Fibroblast of pulmonary artery (primary cell): ENCODE measurements around the gene AGFG1.

Source experiments
- DNase-seq: peaks from one replicate; pipeline ENCODE4 v3.0.0-alpha.2; 2010; ENCODE audit warnings: low read depth
- H3K4me3 ChIP-seq: replicated peaks from 2 replicates; pipeline ENCODE4 v1.5.1; 2011; ENCODE audit warnings: low read depth, mild to moderate bottlenecking, control low read depth, low read length, moderate library complexity
- CTCF ChIP-seq: IDR thresholded peaks from 2 replicates; pipeline ENCODE4 v1.5.1; 2011; ENCODE audit warnings: mild to moderate bottlenecking, control low read depth, low read length, inconsistent platforms; ENCODE audit errors: missing control alignments

The AGFG1 gene

GRCh38 chr2:227576110-227576509 lies 104.2 kb downstream of the AGFG1 start:
- TF ChIP-seq CTCF: no peak
- no peak for DNase-seq

GRCh38 chr2:227576812-227577211 lies 104.9 kb downstream of the AGFG1 start:
- no peak for DNase-seq
- no peak for TF ChIP-seq CTCF
- no peak overlapping the region for H3K4me3 ChIP-seq

More at GRCh38 chr2:227576110-227576509, 104.2 kb downstream of the AGFG1 start:
- H3K4me3 ChIP-seq: no peak overlapping the region

GRCh38 chr2:227577555-227577954 lies 105.6 kb downstream of the AGFG1 start:
- TF ChIP-seq CTCF: no peak
- no peak overlapping the region for H3K4me3 ChIP-seq
- DNase-seq: no peak

- no peak for DNase-seq
- H3K4me3 ChIP-seq: no peak overlapping the region
- no peak for TF ChIP-seq CTCF
These were observed 106.7 kb downstream of the AGFG1 start for GRCh38 chr2:227578642-227579041.

- no peak overlapping the region for H3K4me3 ChIP-seq
- TF ChIP-seq CTCF: no peak
- no peak for DNase-seq
These were observed 107.8 kb downstream of the AGFG1 start for GRCh38 chr2:227579791-227580190.

- no peak overlapping the region for H3K4me3 ChIP-seq
- TF ChIP-seq CTCF: no peak
- DNase-seq: no peak
These were observed 110.4 kb downstream of the AGFG1 start for GRCh38 chr2:227582369-227582768.

- DNase-seq: no peak
- no peak overlapping the region for H3K4me3 ChIP-seq
- TF ChIP-seq CTCF: no peak
These were observed 120.9 kb downstream of the AGFG1 start for GRCh38 chr2:227592694-227593387.
